Measurements from ENCODE around the gene PBX1. TPM values are rescaled to one million over a fixed set of nuclear protein-coding genes. Genes with fewer than 3 reads are reported as not detected.
"Not testable (repeated sequence)": the region's sequence is repeated elsewhere in the genome, so short reads cannot be mapped to it uniquely, and the experiment has no call there.

Gene PBX1
- total RNA-seq, 1 donor from 2014 or later = 0.99 TPM

DNA sequence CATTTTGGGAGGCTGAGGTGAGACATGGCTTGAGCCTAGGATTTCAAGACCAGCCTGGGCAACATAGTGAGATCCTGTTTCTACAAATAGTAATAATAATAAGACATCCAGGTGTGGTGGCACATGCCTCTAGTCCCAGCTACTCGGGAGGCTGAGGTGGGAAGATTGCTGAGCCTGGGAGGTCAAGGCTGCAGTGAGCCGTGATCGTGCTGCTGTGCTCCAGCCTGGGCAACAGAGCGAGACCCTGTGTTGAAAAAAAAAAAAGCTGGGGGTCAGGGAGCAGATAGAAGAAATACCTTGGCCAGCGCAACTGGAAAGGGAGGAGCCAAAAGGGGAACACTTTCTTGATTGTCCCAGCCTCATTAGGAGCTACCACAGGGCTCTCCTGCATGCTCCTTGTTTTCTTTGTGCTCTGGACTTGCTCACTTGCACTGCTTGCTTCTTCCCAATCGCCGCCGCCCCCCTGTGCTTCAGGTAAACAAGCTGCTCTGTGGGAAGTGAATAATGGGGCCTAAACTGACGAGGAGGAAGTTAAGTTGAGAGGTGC lies 31.1 kb downstream of the PBX1 start:
- no peak for DNase-seq (ENCODE audit: low read depth in 2 of 2)

- no peak for DNase-seq (ENCODE audit: low read depth in 2 of 2)
Observed at GRCh38 chr1:164590592-164590991, 31.6 kb downstream of the PBX1 start.

DNA sequence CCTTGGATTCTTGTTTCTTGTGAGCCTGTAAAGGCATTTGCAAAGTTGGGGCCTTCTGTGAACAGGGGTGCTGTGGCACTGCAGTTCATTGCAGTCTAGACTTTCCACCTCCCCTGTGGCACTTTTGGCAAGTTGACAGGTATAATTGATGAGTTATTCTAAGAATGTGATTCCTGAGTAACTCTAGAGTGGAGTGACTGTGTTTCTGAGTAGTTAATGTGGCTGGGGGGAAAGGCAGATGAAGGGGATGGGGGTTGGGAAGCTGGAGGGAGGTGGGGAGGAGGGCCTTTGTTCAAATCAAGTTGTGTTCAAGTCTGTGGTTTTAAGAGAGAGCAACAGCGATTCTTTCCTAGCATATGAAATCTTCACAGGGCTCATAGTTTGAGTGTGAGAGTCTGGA lies 32.9 kb downstream of the PBX1 start:
- peak in 1 of 2 donors; percentile 12 for DNase-seq (ENCODE audit: low read depth in 2 of 2)

DNA sequence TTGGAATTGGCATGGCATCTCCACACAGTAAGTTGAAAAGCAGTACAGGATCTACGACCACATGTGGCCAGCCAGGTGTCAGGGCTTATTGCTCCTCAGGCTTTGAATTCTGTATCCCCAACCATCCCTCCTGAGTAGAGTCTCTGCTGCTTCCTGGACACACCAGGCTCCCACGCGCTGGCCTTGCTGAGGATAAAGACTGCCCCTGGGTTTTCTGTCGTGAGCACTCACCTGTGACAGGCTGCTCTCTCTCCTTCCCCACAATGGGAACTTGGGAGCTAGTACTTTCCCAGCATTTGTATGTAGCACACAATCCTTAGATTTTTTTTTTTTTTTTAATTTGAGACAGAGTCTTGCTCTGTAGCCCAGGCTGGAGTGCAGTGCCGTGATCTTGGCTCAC lies 33.6 kb downstream of the PBX1 start:
- no peak for DNase-seq (ENCODE audit: low read depth in 2 of 2)

DNA sequence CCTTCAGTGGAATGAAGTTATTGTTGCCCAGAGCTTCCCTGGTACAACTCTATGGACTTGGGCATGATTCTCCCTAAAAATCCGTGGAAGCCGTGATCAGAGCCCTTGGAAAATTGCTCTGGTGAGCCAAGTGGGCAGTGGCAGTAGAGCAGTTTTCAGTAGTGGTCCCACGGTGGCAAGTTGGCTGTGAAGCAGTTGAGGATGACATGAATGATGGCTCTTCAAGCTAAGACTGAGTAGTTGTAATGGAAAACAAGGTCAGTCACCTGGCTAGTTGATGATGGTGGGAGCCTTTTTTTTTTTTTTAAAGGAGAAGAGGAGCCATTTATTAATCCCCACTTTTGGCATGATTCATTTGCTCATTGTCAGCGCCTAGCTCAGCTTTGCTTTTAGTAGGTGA lies 36.2 kb downstream of the PBX1 start:
- no peak for DNase-seq (ENCODE audit: low read depth in 2 of 2)

DNA sequence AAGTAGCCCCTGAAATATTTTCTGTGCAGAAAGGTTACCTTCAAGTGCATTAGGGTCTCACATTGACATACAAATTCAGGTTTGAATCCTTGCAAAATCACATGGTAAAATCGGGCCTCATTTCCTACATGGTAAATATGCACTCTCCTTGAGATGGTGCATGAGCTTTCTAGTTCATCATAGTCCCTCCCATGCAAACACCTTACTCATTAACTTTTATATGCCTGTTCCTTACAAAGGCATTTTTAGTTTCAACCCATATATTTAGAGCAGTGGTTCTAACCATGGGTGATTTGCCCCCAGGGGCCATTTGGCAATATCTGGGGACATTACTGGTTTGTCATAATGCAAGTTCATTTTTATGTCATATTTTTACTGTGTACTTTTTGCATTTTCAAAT lies 37.2 kb downstream of the PBX1 start:
- no peak for DNase-seq (ENCODE audit: low read depth in 2 of 2)

DNA sequence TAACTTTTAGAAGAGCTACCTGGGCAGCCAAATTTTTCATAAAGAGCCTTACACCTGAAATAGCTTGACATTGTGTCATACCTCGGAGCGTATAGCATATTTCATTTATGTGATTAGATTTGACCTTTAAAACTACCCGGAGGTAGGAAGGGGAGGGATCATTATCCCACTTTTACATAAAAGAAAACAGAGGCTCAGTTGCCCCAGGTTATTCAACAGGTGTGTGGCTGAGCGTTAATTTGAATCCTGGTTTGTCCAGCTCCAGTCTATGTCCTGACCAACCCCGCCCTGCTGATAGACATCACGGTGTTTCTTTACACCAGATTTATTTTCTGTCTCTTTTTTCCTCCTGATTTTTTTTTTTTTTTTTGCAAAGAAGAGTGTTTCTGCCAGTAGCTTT lies 39.7 kb downstream of the PBX1 start:
- no peak for DNase-seq (ENCODE audit: low read depth in 2 of 2)

DNA sequence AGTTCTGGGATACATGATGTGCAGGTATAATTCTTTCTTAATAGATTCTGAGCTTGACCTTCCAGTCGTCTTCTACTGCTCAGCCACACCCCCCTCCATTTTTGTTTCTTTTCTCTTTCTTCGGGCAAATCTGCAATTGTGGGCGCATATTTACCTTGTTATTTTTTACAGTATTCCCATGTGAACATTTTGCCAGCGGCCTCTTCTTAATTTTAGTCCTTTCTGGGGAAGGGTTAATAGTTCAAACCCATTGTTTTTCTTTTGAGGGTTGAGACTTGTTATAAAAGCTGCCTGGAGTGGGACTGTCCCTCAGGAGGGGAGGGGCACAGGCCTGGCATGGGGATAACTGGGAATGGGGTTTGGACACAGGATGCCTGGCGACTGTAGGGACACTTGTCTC lies 40.3 kb downstream of the PBX1 start:
- DNase-seq (ENCODE audit: low read depth in 2 of 2) = no peak

DNA sequence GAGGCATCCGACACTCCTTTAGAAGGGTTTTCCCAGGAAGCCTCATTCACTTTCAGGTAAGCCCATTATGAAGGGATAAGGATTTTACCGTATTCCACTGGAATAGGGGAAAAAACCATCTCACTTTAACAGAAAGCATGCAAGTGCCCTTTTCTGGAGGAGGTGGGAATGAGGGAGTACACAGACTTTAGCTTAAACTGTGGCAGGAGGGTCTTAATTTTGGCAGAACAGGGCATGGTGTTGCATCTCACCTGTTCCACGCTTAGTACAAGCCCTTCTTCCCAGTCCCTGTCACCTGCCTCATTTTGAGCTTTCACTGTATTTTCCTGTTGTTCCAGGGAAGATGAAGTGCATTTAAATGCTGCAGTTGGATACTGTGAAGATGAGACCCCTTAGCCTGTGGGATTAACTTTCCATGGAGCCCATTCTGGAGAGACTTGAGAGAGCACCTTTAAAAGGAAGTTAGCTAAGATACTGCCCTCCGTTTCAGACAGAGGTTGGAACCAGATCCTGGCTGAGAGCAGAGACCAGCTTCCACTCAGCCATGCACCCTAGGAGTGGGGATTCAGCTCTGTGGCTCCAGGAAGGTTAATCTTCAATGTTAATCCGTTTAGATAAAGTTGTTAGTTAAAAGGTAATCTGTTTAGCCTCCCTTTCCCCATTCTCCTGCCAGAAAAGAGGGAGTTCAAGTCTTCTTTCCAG lies 42.6 kb downstream of the PBX1 start:
- no peak for DNase-seq (ENCODE audit: low read depth in 2 of 2)

DNA sequence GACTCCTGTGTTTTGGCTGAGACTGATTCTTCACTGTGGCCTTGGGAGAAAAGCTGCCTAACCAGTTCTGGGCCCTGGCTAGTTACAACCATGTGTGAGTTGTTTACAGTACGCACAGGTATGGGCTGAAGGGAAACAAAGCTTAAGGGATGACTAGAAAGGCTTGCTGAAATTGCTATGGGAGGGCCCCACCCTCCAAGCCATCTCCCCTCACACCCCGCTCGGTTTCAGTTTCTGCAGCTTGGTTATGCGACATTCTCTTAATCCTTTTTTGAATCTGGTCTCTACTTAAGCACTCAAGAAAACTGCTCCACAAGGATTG lies 43.1 kb downstream of the PBX1 start:
- no peak for DNase-seq (ENCODE audit: low read depth in 2 of 2)

DNA sequence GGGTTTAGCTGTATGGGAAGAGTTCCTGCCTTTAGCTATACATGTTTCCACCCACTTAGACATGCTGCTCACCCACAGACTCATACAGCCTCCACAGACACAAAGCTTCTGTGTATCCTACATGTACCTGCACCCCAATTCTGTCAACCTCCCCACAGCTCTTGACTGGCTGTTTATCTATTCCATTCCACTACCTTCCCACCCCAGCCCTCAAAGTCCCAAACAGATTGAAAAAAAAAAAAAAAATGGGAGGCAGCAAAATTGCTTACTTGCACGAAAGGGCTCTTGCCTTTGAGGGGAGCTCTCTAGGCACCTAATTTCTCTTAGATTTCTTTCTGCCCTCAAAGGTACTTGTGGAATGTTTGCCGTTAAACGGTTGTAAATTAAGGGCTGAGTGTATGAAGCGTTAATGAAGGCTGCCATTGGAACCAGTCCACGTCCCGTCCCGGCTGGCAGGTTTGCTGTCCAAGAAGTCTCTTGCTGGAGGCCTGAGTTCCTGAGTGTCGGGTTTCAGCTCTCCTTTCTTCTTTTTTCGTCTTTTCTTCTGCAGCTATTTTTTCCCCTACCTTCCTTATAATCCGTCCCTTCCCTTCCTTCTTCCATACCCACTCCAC lies 43.6 kb downstream of the PBX1 start:
- DNase-seq (ENCODE audit: low read depth in 2 of 2) = peak; percentile 4 to 44

DNA sequence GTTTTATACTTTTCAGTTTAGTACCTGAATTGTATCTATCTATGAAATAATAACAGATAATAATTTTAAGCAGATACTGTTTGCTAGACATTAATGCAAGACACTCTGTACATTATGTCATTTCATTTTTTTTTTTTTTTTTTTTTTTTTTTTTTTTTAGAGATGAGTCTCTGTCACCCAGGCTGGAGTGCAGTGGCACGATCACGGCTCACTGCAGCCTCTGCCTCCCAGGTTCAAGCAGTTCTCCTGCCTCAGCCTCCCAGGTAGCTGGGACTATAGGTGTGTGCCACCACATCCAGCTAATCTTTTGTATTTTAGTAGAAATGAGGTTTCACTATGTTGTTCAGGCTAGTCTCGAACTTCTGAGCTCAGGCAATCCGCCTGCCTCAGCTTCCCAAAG lies 44.8 kb downstream of the PBX1 start:
- DNase-seq (ENCODE audit: low read depth in 2 of 2) = not testable (repeated sequence)

GRCh38 chr1:164604541-164604940 lies 45.6 kb downstream of the PBX1 start:
- DNase-seq (ENCODE audit: low read depth in 2 of 2) = no peak

GRCh38 chr1:164605254-164606091 lies 46.5 kb downstream of the PBX1 start:
- DNase-seq (ENCODE audit: low read depth in 2 of 2) = no peak

GRCh38 chr1:164607351-164607750 lies 48.4 kb downstream of the PBX1 start:
- no peak for DNase-seq (ENCODE audit: low read depth in 2 of 2)

DNA sequence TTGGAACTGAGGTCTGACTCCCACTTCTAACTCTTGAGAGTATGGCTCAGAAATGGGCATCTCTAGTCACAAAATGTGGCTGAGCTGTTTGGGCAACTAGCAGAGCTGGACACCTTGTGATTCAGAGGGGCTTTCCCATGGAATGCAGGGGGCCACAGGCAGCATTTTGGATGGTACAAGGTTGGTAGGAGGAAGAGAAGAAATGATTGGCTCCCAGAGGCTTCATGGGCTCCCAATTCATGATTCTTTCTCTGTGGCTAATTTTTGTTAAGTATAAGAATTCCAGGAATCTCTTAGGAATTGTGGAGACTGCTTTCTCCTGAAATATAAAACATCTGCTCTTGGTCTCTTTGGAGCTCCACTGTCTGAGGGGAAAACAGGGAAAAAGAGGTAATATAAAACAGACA lies 49.7 kb downstream of the PBX1 start:
- DNase-seq (ENCODE audit: low read depth in 2 of 2) = no peak

GRCh38 chr1:164609089-164609488 lies 50.1 kb downstream of the PBX1 start:
- no peak for DNase-seq (ENCODE audit: low read depth in 2 of 2)

- DNase-seq (ENCODE audit: low read depth in 2 of 2) = no peak
Observed at GRCh38 chr1:164610538-164611222, 51.7 kb downstream of the PBX1 start.

GRCh38 chr1:164611754-164612642 lies 53.0 kb downstream of the PBX1 start:
- peak; percentile 20 to 67 for DNase-seq (ENCODE audit: low read depth in 2 of 2)

GRCh38 chr1:164613176-164613575 lies 54.2 kb downstream of the PBX1 start:
- DNase-seq (ENCODE audit: low read depth in 2 of 2) = peak in 1 of 2 donors; percentile 28

GRCh38 chr1:164614316-164614715 lies 55.3 kb downstream of the PBX1 start:
- DNase-seq (ENCODE audit: low read depth in 2 of 2) = no peak

Measured in lung microvascular endothelial cell (primary cell).